SJSA1 (cell line): Measurements from ENCODE around the gene FRG2B. TPM values are rescaled to one million over a fixed set of nuclear protein-coding genes. Genes with fewer than 3 reads are reported as not detected.
"Not testable (repeated sequence)": the region's sequence is repeated elsewhere in the genome, so short reads cannot be mapped to it uniquely, and the experiment has no call there.

ENCODE experiments used
- DNase-seq, 2 experiments: peaks; one replicate each; pipeline ENCODE4 v3.0.0-alpha.2; 2015 to 2020; ENCODE audit warnings: low spot score in 2 of 2, low read depth in 1 of 2
- H3K27ac ChIP-seq: fragments of 250-450 bp; sonication (Bioruptor Pico); 2 replicates; pipeline ENCODE4 v1.5.1; 2020; ENCODE audit warnings: mild to moderate bottlenecking, moderate library complexity
- H3K27me3 ChIP-seq: fragments of 250-450 bp; sonication (Bioruptor Pico); replicated peaks from 2 replicates; pipeline ENCODE4 v1.5.1; 2020; ENCODE audit warnings: mild to moderate bottlenecking, moderate library complexity
- H3K36me3 ChIP-seq: fragments of 250-450 bp; sonication (Bioruptor Pico); 2 replicates; pipeline ENCODE4 v1.5.1; 2020; ENCODE audit warnings: mild to moderate bottlenecking
- H3K4me1 ChIP-seq: fragments of 250-450 bp; sonication (Bioruptor Pico); replicated peaks from 2 replicates; pipeline ENCODE4 v1.6.1; 2021; ENCODE audit warnings: mild to moderate bottlenecking
- H3K4me3 ChIP-seq: fragments of 250-450 bp; sonication (Bioruptor Pico); 2 replicates; pipeline ENCODE4 v1.5.1; 2020; ENCODE audit warnings: mild to moderate bottlenecking
- H3K9me3 ChIP-seq: fragments of 250-450 bp; sonication (Bioruptor Pico); replicated peaks from 2 replicates; pipeline ENCODE4 v1.5.1; 2020; ENCODE audit warnings: mild to moderate bottlenecking
- total RNA-seq: library from RNA; depleted of rRNA; stranded (reverse); fragments of >200 nt; shearing (Covaris generic); gene quantifications from 2 replicates; pipeline ENCODE4 v1.2.3, GENCODE V29; 2014

Gene FRG2B
- total RNA-seq, 1 experiment from 2014 or later: not detected

- H3K4me1 ChIP-seq: no peaks in the 10 kb centered on the region
- no peak overlapping the region for H3K27ac ChIP-seq
- no peak for DNase-seq
- H3K9me3 ChIP-seq: peaks cover 12% of the 10 kb centered on the region
- H3K27me3 ChIP-seq: no peaks in the 10 kb centered on the region
- no peaks in the 10 kb centered on the region for H3K36me3 ChIP-seq
- H3K4me3 ChIP-seq: no peak overlapping the region
Observed at GRCh38 chr10:133616371-133617130, 10.0 kb downstream of the FRG2B start.

GRCh38 chr10:133614830-133615580 lies 11.6 kb downstream of the FRG2B start:
- Histone ChIP-seq H3K4me3 (no peak overlapping the region), H3K27me3 (no peaks in the 10 kb centered on the region), H3K4me1 (no peaks in the 10 kb centered on the region), H3K27ac (no peak overlapping the region), H3K36me3 (no peaks in the 10 kb centered on the region), H3K9me3 (peaks cover 10% of the 10 kb centered on the region)
- DNase-seq: no peak

- no peak overlapping the region for H3K27ac ChIP-seq
- no peak for DNase-seq
- H3K36me3 ChIP-seq: no peaks in the 10 kb centered on the region
- peaks cover 8% of the 10 kb centered on the region for H3K9me3 ChIP-seq
- no peak overlapping the region for H3K4me3 ChIP-seq
- H3K4me1 ChIP-seq: no peaks in the 10 kb centered on the region
- no peaks in the 10 kb centered on the region for H3K27me3 ChIP-seq
Observed at GRCh38 chr10:133613699-133614098, 12.9 kb downstream of the FRG2B start.

- no peak overlapping the region for H3K4me3 ChIP-seq
- H3K27me3 ChIP-seq: no peaks in the 10 kb centered on the region
- no peak overlapping the region for H3K27ac ChIP-seq
- no peaks in the 10 kb centered on the region; the same call in 1 of the 2 replicates for H3K9me3 ChIP-seq
- DNase-seq: no peak
- no peaks in the 10 kb centered on the region for H3K4me1 ChIP-seq
- H3K36me3 ChIP-seq: no peaks in the 10 kb centered on the region
Observed at GRCh38 chr10:133611079-133611478, 15.5 kb downstream of the FRG2B start.

GRCh38 chr10:133608855-133609254 lies 17.7 kb downstream of the FRG2B start:
- no peak overlapping the region for H3K27ac ChIP-seq
- no peaks in the 10 kb centered on the region for H3K36me3 ChIP-seq
- H3K4me3 ChIP-seq: no peak overlapping the region
- no peaks in the 10 kb centered on the region for H3K4me1 ChIP-seq
- no peaks in the 10 kb centered on the region; the same call in 1 of the 2 replicates for H3K9me3 ChIP-seq
- no peaks in the 10 kb centered on the region for H3K27me3 ChIP-seq
- DNase-seq: no peak

- H3K4me1 ChIP-seq, H3K36me3 ChIP-seq, H3K27me3 ChIP-seq, DNase-seq, H3K27ac ChIP-seq, H3K4me3 ChIP-seq, H3K9me3 ChIP-seq: not testable (repeated sequence)
Observed at GRCh38 chr10:133603434-133603833, 23.2 kb downstream of the FRG2B start.

GRCh38 chr10:133600657-133601056 lies 25.9 kb downstream of the FRG2B start:
- no peaks in the 10 kb centered on the region for H3K4me1 ChIP-seq
- no peaks in the 10 kb centered on the region for H3K9me3 ChIP-seq
- H3K36me3 ChIP-seq: no peaks in the 10 kb centered on the region
- H3K27ac ChIP-seq: no peak overlapping the region
- H3K4me3 ChIP-seq: no peak overlapping the region
- no peak for DNase-seq
- H3K27me3 ChIP-seq: no peaks in the 10 kb centered on the region

GRCh38 chr10:133599869-133600268 lies 26.7 kb downstream of the FRG2B start:
- not testable (repeated sequence) for H3K27ac ChIP-seq, H3K27me3 ChIP-seq, H3K4me1 ChIP-seq, H3K36me3 ChIP-seq, DNase-seq, H3K9me3 ChIP-seq, H3K4me3 ChIP-seq

- no peaks in the 10 kb centered on the region for H3K36me3 ChIP-seq
- no peak for DNase-seq
- H3K27ac ChIP-seq: no peak overlapping the region
- no peaks in the 10 kb centered on the region for H3K4me1 ChIP-seq
- no peaks in the 10 kb centered on the region for H3K9me3 ChIP-seq
- no peaks in the 10 kb centered on the region for H3K27me3 ChIP-seq
- no peak overlapping the region for H3K4me3 ChIP-seq
Observed at GRCh38 chr10:133592716-133593115, 33.9 kb downstream of the FRG2B start.

- Histone ChIP-seq H3K9me3 (no peaks in the 10 kb centered on the region), H3K4me3 (no peak overlapping the region), H3K4me1 (no peaks in the 10 kb centered on the region), H3K36me3 (no peaks in the 10 kb centered on the region), H3K27me3 (no peaks in the 10 kb centered on the region), H3K27ac (no peak overlapping the region)
- no peak for DNase-seq
Observed at GRCh38 chr10:133590970-133591359, 35.6 kb downstream of the FRG2B start.

- no peaks in the 10 kb centered on the region for H3K27me3 ChIP-seq
- H3K36me3 ChIP-seq: no peaks in the 10 kb centered on the region
- no peak overlapping the region for H3K27ac ChIP-seq
- no peak overlapping the region for H3K4me3 ChIP-seq
- no peaks in the 10 kb centered on the region for H3K4me1 ChIP-seq
- DNase-seq: no peak
- no peaks in the 10 kb centered on the region for H3K9me3 ChIP-seq
Observed at GRCh38 chr10:133590226-133590969, 36.2 kb downstream of the FRG2B start.

GRCh38 chr10:133577037-133577436 lies 49.6 kb downstream of the FRG2B start:
- not testable (repeated sequence) for H3K4me3 ChIP-seq, H3K9me3 ChIP-seq, H3K27ac ChIP-seq, H3K27me3 ChIP-seq, DNase-seq, H3K36me3 ChIP-seq, H3K4me1 ChIP-seq
